Measurements from ENCODE around the gene ALKBH7. TPM values are rescaled to one million over a fixed set of nuclear protein-coding genes. Genes with fewer than 3 reads are reported as not detected.
"Not testable (repeated sequence)": the region's sequence is repeated elsewhere in the genome, so short reads cannot be mapped to it uniquely, and the experiment has no call there.

Gene ALKBH7
- total RNA-seq, 1 donor from 2014 or later = 25.0 TPM

DNA sequence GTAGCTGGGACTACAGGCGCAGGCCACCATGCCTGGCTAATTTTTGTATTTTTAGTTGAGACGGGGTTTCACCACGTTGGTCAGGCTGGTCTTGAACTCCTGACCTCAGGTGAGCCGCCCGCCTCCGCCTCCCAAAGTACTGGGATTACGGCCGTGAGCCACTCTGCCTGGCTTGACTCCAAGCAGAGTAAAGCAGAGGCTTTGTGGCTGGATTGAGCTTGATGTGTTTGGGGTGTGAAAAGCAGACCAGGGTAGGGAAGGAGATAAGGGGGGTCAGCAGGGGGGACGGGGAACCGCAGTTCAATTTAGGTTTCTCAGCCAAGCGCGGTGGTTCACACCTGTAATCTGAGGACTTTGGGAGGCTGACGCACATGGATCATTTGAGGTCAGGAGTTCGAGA lies 15.4 kb upstream of the ALKBH7 start:
- intact Hi-C loops (cut with micrococcal nuclease) = no loop called here
- Mint-ChIP-seq H3K9me3 (no peaks in the 10 kb centered on the region), H3K4me1 (peaks cover 2% of the 10 kb centered on the region), H3K27ac (no peak overlapping the region), H3K36me3 (ENCODE audit: low read depth) (peaks cover 5% of the 10 kb centered on the region), H3K4me3 (no peak overlapping the region), H3K27me3 (no peaks in the 10 kb centered on the region)
- DNase-seq = no peak

- H3K27me3 Mint-ChIP-seq = no peaks in the 10 kb centered on the region
- H3K9me3 Mint-ChIP-seq = no peaks in the 10 kb centered on the region
- H3K36me3 Mint-ChIP-seq (ENCODE audit: low read depth) = peaks cover 12% of the 10 kb centered on the region
- intact Hi-C loops (cut with micrococcal nuclease) = no loop called here
- no peak overlapping the region for H3K27ac Mint-ChIP-seq
- peaks cover 9% of the 10 kb centered on the region for H3K4me1 Mint-ChIP-seq
- DNase-seq = no peak
- no peak overlapping the region for H3K4me3 Mint-ChIP-seq
These were observed 14.6 kb upstream of the ALKBH7 start for GRCh38 chr19:6358003-6358402.

DNA sequence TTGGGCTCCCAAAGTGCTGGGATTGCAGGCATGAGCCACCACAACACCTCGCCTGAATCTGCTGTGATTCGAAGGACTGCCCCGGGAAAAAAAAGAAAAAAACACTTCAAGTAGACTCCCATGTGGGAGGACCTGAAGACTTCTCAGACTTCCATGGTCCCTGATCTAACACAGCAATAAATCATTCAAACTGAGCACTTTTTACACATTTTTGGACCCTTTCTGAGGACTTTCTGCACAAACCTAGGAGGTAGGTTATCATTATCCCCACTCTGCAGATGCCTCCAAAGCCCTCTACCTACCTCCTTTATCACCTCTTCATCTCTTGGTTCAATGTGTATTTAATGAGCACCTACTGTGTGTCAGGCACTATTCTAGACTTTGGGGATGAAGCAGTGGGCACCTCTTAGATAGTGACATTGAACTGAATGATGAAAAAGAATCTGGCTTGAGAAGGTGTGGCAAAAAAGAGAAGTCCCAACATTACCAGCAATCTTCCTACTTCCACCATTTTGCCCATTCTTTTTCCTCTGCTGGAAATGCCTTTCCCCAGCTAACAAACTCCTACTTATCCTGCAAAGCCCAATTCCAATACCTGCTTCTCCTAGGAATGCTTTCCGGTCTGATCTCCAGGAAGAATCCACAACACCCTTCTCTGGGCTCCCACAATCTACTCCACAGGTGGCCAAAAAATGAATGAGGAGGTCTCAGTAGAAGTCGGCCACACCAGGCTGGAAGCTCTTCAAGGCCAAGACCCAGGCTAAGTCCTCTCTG lies 12.8 kb upstream of the ALKBH7 start:
- H3K27ac Mint-ChIP-seq = no peak overlapping the region
- H3K4me1 Mint-ChIP-seq = peaks cover 15% of the 10 kb centered on the region
- no peaks in the 10 kb centered on the region for H3K9me3 Mint-ChIP-seq
- H3K4me3 Mint-ChIP-seq = no peak overlapping the region
- no peaks in the 10 kb centered on the region for H3K27me3 Mint-ChIP-seq
- intact Hi-C loops (cut with micrococcal nuclease) = loop anchor here (2.0 kb wide), 1 partner anchor 65 kb away; the partner anchor contains the start of gene KHSRP
- peaks cover 19% of the 10 kb centered on the region for H3K36me3 Mint-ChIP-seq (ENCODE audit: low read depth)
- peak; percentile 54 for DNase-seq

DNA sequence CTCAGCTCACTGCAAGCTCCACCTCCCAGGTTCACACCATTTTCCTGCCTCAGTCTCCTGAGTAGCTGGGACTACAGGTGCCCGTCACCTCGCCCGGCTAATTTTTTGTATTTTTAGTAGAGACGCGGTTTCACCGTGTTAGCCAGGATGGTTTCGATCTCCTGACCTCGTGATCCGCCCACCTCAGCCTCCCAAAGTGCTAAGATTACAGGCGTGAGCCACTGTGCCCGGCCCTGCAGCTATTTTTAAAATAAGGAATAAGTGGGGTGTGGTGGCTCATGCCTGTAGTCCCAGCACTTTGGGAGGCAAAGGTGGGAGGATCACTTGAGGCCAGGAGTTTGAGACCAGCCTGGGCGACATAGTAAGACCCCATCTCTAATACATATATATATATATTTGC lies 12.1 kb upstream of the ALKBH7 start:
- not testable (repeated sequence) for H3K9me3 Mint-ChIP-seq, H3K4me3 Mint-ChIP-seq, H3K27me3 Mint-ChIP-seq, H3K27ac Mint-ChIP-seq
- peak; percentile 55 for DNase-seq
- peaks cover 15% of the 10 kb centered on the region for H3K4me1 Mint-ChIP-seq
- peaks cover 23% of the 10 kb centered on the region for H3K36me3 Mint-ChIP-seq (ENCODE audit: low read depth)
- intact Hi-C loops (cut with micrococcal nuclease) = loop anchor here (2.0 kb wide), 1 partner anchor 64 kb away; the partner anchor contains the start of gene KHSRP

- H3K27me3 Mint-ChIP-seq, DNase-seq: not testable (repeated sequence)
- intact Hi-C loops (cut with micrococcal nuclease) = loop anchor here (1.0 to 2.0 kb wide), 4 partner anchors 11 to 81 kb away; partner anchors contain the start of genes ALKBH7, GTF2F1 and KHSRP
These were observed 11.8 kb upstream of the ALKBH7 start for GRCh38 chr19:6360857-6361216.

GRCh38 chr19:6362027-6362350 lies 10.6 kb upstream of the ALKBH7 start:
- DNase-seq = no peak
- Mint-ChIP-seq H3K27me3 (no peaks in the 10 kb centered on the region), H3K36me3 (ENCODE audit: low read depth) (peaks cover 34% of the 10 kb centered on the region), H3K9me3 (no peaks in the 10 kb centered on the region), H3K4me1 (peaks cover 17% of the 10 kb centered on the region), H3K4me3 (peak overlapping the region; percentile 100), H3K27ac (peak overlapping the region; percentile 98)
- intact Hi-C loops (cut with micrococcal nuclease) = loop anchor here (2.0 kb wide), 1 partner anchor 99 kb away; no protein-coding TSS in a partner anchor

More at GRCh38 chr19:6360857-6361216, 11.8 kb upstream of the ALKBH7 start:
- peaks cover 27% of the 10 kb centered on the region for H3K36me3 Mint-ChIP-seq (ENCODE audit: low read depth)
- H3K4me3 Mint-ChIP-seq = peak overlapping the region; percentile 100
- not testable (repeated sequence) for H3K9me3 Mint-ChIP-seq, H3K27ac Mint-ChIP-seq
- H3K4me1 Mint-ChIP-seq = peaks cover 15% of the 10 kb centered on the region

GRCh38 chr19:6362351-6362801 lies 10.2 kb upstream of the ALKBH7 start:
- Mint-ChIP-seq H3K27ac (peak overlapping the region; percentile 98), H3K4me1 (peaks cover 17% of the 10 kb centered on the region), H3K4me3 (peak overlapping the region; percentile 100), H3K9me3 (no peaks in the 10 kb centered on the region), H3K27me3 (no peaks in the 10 kb centered on the region), H3K36me3 (ENCODE audit: low read depth) (peaks cover 36% of the 10 kb centered on the region)
- intact Hi-C loops (cut with micrococcal nuclease) = loop anchor here (2.0 kb wide), 1 partner anchor 98 kb away; no protein-coding TSS in a partner anchor
- peak; percentile 82 for DNase-seq

DNA sequence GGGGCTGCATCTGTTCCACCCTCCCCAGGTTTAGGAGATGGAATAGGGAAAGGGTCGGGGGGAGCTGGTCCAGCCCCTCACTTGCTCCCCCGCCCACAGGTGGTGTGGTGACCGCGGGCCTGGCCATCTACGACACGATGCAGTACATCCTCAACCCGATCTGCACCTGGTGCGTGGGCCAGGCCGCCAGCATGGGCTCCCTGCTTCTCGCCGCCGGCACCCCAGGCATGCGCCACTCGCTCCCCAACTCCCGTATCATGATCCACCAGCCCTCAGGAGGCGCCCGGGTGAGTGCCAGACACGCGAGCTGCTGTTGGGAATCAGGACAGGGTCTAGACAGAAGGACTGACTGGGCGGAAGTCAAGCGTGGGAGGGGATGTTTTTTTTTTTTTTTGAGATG lies 8.2 kb upstream of the ALKBH7 start:
- Mint-ChIP-seq H3K36me3 (ENCODE audit: low read depth) (peaks cover 48% of the 10 kb centered on the region), H3K4me3 (peak overlapping the region; percentile 35), H3K4me1 (peaks cover 17% of the 10 kb centered on the region), H3K27me3 (no peaks in the 10 kb centered on the region), H3K27ac (no peak overlapping the region), H3K9me3 (no peaks in the 10 kb centered on the region)
- intact Hi-C loops (cut with micrococcal nuclease) = no loop called here
- no peak for DNase-seq

DNA sequence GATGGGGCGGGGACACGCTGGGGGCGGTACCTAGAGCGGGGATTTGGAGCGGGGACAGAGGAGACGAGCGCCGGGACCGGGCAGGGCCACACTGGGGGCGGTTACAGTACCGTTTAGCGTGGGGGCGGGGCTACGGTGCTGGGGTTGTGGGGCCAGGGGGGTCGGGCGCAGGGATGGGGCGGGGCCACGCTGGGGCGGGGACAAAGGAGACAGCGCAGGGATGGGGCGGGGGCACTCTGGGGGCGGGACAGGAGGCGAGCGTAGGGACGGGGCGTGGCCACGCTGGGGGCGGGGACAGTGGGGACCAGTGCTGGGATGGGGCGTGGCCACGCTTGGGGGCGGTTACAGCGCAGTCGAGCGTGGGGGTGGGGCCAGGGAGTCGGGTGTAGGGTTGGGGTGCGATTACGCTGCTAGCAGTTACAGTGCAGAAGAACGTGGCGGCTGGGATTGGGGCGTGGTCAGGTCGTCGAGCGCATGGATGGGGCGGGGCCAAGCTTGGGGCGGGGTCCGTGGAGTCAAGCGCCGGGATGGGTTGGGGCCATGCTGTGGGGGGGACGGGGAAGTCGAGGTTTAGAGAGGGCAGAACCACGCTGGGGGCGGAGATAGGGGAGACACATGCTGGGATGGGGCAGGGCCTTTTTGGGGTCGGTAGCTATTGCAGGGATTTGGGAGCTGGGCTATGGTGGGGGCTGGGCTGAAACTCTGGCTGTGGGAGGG lies 660 bp downstream of the ALKBH7 start:
- peak overlapping the region; percentile 94 for H3K27ac Mint-ChIP-seq
- H3K27me3 Mint-ChIP-seq = no peaks in the 10 kb centered on the region
- H3K9me3 Mint-ChIP-seq = no peaks in the 10 kb centered on the region
- H3K4me1 Mint-ChIP-seq = peaks cover 11% of the 10 kb centered on the region
- peaks cover 14% of the 10 kb centered on the region for H3K36me3 Mint-ChIP-seq (ENCODE audit: low read depth)
- peak; percentile 100 for DNase-seq
- peak overlapping the region; percentile 92 for H3K4me3 Mint-ChIP-seq
- intact Hi-C loops (cut with micrococcal nuclease) = loop anchor here (1.0 to 5.0 kb wide), 4 partner anchors 20 to 686 kb away; partner anchors contain the start of genes GPR108 and GTF2F1

GRCh38 chr19:6373813-6374108 lies 1.2 kb downstream of the ALKBH7 start:
- DNase-seq = no peak
- H3K27me3 Mint-ChIP-seq = no peaks in the 10 kb centered on the region
- H3K36me3 Mint-ChIP-seq (ENCODE audit: low read depth) = peaks cover 14% of the 10 kb centered on the region
- intact Hi-C loops (cut with micrococcal nuclease) = loop anchor here (1.0 to 5.0 kb wide), 4 partner anchors 20 to 686 kb away; partner anchors contain the start of genes GPR108 and GTF2F1
- H3K4me3 Mint-ChIP-seq = peak overlapping the region; percentile 92
- H3K27ac Mint-ChIP-seq = peak overlapping the region; percentile 94
- peaks cover 11% of the 10 kb centered on the region for H3K4me1 Mint-ChIP-seq
- H3K9me3 Mint-ChIP-seq = no peaks in the 10 kb centered on the region

DNA sequence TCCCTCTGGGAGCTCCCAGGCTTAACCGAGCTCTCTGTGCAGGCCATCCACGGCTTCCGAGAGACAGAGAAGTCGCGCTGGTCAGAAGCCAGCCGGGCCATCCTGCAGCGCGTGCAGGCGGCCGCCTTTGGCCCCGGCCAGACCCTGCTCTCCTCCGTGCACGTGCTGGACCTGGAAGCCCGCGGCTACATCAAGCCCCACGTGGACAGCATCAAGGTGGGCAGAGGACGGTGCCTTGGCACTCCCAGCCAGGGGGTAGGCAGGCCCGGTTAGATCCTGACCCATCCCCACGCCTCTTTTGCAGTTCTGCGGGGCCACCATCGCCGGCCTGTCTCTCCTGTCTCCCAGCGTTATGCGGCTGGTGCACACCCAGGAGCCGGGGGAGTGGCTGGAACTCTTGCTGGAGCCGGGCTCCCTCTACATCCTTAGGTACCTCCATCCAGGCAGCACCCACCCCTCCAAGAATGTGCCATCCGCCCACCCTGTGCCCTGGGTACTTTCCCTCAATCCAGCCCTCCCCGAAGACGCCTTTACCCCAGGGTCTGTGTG lies 1.6 kb downstream of the ALKBH7 start:
- Mint-ChIP-seq H3K4me1 (peaks cover 11% of the 10 kb centered on the region), H3K27me3 (no peaks in the 10 kb centered on the region), H3K9me3 (no peaks in the 10 kb centered on the region), H3K4me3 (peak overlapping the region; percentile 21), H3K27ac (no peak overlapping the region), H3K36me3 (ENCODE audit: low read depth) (peaks cover 11% of the 10 kb centered on the region)
- no peak for DNase-seq
- intact Hi-C loops (cut with micrococcal nuclease) = loop anchor here (5.0 kb wide), 1 partner anchor 687 kb away; no protein-coding TSS in a partner anchor

DNA sequence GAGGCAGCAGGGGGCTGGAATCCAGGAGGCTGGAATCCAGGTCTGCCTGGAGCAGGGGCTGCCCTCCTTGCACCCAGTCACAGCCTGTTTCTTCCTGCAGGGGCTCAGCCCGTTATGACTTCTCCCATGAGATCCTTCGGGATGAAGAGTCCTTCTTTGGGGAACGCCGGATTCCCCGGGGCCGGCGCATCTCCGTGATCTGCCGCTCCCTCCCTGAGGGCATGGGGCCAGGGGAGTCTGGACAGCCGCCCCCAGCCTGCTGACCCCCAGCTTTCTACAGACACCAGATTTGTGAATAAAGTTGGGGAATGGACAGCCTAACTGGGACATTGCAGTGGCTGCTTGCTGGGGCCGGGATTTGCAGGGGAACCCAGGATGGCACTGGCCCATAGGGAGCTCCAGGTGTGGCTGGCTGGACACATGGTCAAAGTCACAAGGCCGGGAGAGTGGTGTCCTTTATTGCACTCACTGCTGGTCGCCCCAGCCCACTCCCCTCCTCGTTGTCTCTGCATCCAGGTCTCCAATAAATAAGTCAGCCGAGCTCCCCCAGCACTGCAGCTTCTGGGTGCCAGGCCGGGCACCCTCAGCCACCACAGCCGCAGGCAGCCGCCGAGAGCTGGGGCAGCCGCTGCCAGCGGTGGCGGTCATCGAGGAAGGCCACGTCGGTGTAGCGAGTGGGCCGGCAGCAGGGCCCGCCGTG lies 2.3 kb downstream of the ALKBH7 start:
- no peaks in the 10 kb centered on the region for H3K27me3 Mint-ChIP-seq
- peak overlapping the region; percentile 21 for H3K4me3 Mint-ChIP-seq
- H3K4me1 Mint-ChIP-seq = peaks cover 11% of the 10 kb centered on the region
- intact Hi-C loops (cut with micrococcal nuclease) = loop anchor here (5.0 kb wide), 1 partner anchor 688 kb away; no protein-coding TSS in a partner anchor
- DNase-seq = no peak
- H3K27ac Mint-ChIP-seq = no peak overlapping the region
- H3K9me3 Mint-ChIP-seq = no peaks in the 10 kb centered on the region
- peaks cover 11% of the 10 kb centered on the region for H3K36me3 Mint-ChIP-seq (ENCODE audit: low read depth)

- intact Hi-C loops (cut with micrococcal nuclease) = no loop called here
- Mint-ChIP-seq H3K9me3 (no peaks in the 10 kb centered on the region), H3K4me1 (peaks cover 11% of the 10 kb centered on the region), H3K36me3 (ENCODE audit: low read depth) (peaks cover 16% of the 10 kb centered on the region), H3K27me3 (no peaks in the 10 kb centered on the region), H3K27ac (no peak within 1 kb of the TSS), H3K4me3 (no peak within 1 kb of the TSS)
- DNase-seq = no peak
These were observed 2.9 kb downstream of the ALKBH7 start, which contains the start of gene PSPN for GRCh38 chr19:6375411-6376010. TSS of gene PSPN (minus strand) at chr19:6375933. CDS start at chr19:6375849, 84 bp downstream.

All from activated CD4-positive, alpha-beta T cell treated with anti-CD3 and anti-CD28 coated beads, Interleukin-2, amount 10 ng/mL, durations not matched to agents 24 days and 14 days (primary cell).